ENCODE data around the gene DAB2IP. TPM values are rescaled to one million over a fixed set of nuclear protein-coding genes. Genes with fewer than 3 reads are reported as not detected.

The DAB2IP gene
- polyA plus RNA-seq, 3 donors, result 37.9 to 51.6 (median 38.7) TPM

- no peak for DNase-seq (ENCODE audit: extremely low read depth in 1 of 11, low read depth in 9 of 11, low spot score in 4 of 11)
Measured at GRCh38 chr9:121745396-121745695, 93.9 kb downstream of the DAB2IP start.

- no peak for DNase-seq (ENCODE audit: extremely low read depth in 1 of 11, low read depth in 9 of 11, low spot score in 4 of 11)
Measured at GRCh38 chr9:121746411-121746810, 95.0 kb downstream of the DAB2IP start.

- DNase-seq (ENCODE audit: extremely low read depth in 1 of 11, low read depth in 9 of 11, low spot score in 4 of 11), result no peak
Measured at GRCh38 chr9:121746866-121747265, 95.4 kb downstream of the DAB2IP start.

- DNase-seq (ENCODE audit: extremely low read depth in 1 of 11, low read depth in 9 of 11, low spot score in 4 of 11), result no peak
Measured at GRCh38 chr9:121748074-121748473, 96.6 kb downstream of the DAB2IP start.

- DNase-seq (ENCODE audit: extremely low read depth in 1 of 11, low read depth in 9 of 11, low spot score in 4 of 11), result no peak
Measured at GRCh38 chr9:121748727-121749423, 97.4 kb downstream of the DAB2IP start.

GRCh38 chr9:121749614-121750013 lies 98.2 kb downstream of the DAB2IP start:
- no peak for DNase-seq (ENCODE audit: extremely low read depth in 1 of 11, low read depth in 9 of 11, low spot score in 4 of 11)

- DNase-seq (ENCODE audit: extremely low read depth in 1 of 11, low read depth in 9 of 11, low spot score in 4 of 11), result no peak
Measured at GRCh38 chr9:121750259-121750714, 98.9 kb downstream of the DAB2IP start.

GRCh38 chr9:121750715-121751623 lies 99.5 kb downstream of the DAB2IP start:
- DNase-seq (ENCODE audit: extremely low read depth in 1 of 11, low read depth in 9 of 11, low spot score in 4 of 11), result no peak

GRCh38 chr9:121751686-121752445 lies 100.4 kb downstream of the DAB2IP start:
- DNase-seq (ENCODE audit: extremely low read depth in 1 of 11, low read depth in 9 of 11, low spot score in 4 of 11), result no peak

- no peak for DNase-seq (ENCODE audit: extremely low read depth in 1 of 11, low read depth in 9 of 11, low spot score in 4 of 11)
Measured at GRCh38 chr9:121752929-121753328, 101.5 kb downstream of the DAB2IP start.

GRCh38 chr9:121753802-121754654 lies 102.6 kb downstream of the DAB2IP start:
- no peak for DNase-seq (ENCODE audit: extremely low read depth in 1 of 11, low read depth in 9 of 11, low spot score in 4 of 11)

GRCh38 chr9:121754655-121755436 lies 103.4 kb downstream of the DAB2IP start:
- no peak for DNase-seq (ENCODE audit: extremely low read depth in 1 of 11, low read depth in 9 of 11, low spot score in 4 of 11)

- DNase-seq (ENCODE audit: extremely low read depth in 1 of 11, low read depth in 9 of 11, low spot score in 4 of 11), result no peak
Measured at GRCh38 chr9:121755581-121755980, 104.1 kb downstream of the DAB2IP start.

GRCh38 chr9:121756474-121757280 lies 105.2 kb downstream of the DAB2IP start:
- DNase-seq (ENCODE audit: extremely low read depth in 1 of 11, low read depth in 9 of 11, low spot score in 4 of 11), result no peak

GRCh38 chr9:121757281-121757585 lies 105.8 kb downstream of the DAB2IP start:
- no peak for DNase-seq (ENCODE audit: extremely low read depth in 1 of 11, low read depth in 9 of 11, low spot score in 4 of 11)

- no peak for DNase-seq (ENCODE audit: extremely low read depth in 1 of 11, low read depth in 9 of 11, low spot score in 4 of 11)
Measured at GRCh38 chr9:121758693-121759092, 107.3 kb downstream of the DAB2IP start.

- DNase-seq (ENCODE audit: extremely low read depth in 1 of 11, low read depth in 9 of 11, low spot score in 4 of 11), result no peak
Measured at GRCh38 chr9:121759996-121760395, 108.6 kb downstream of the DAB2IP start.
